HepG2 (cell line): ENCODE results near the gene CMIP. TPM values are rescaled to one million over a fixed set of nuclear protein-coding genes. Genes with fewer than 3 reads are reported as not detected.

Source experiments
- ADNP ChIP-seq: sonication (generic); formaldehyde crosslinking; IDR thresholded peaks from 2 replicates; pipeline ENCODE4 v1.4.0; 2020; ENCODE audit warnings: missing genetic modification reagents
- ARID5B ChIP-seq: IDR thresholded peaks from 2 replicates; pipeline ENCODE4 v1.4.0; 2020; ENCODE audit warnings: mild to moderate bottlenecking, missing genetic modification reagents
- CHD4 ChIP-seq: fragments of 200-600 bp; sonication (generic); IDR thresholded peaks from 2 replicates; pipeline ENCODE4 v1.7.0; 2017; ENCODE audit warnings: mild to moderate bottlenecking, low read length, borderline replicate concordance
- MAF1 ChIP-seq: sonication (generic); formaldehyde crosslinking; IDR thresholded peaks from 2 replicates; pipeline ENCODE4 v1.5.0; 2020; ENCODE audit warnings: missing genetic modification reagents, borderline replicate concordance
- MZF1 ChIP-seq: sonication (generic); formaldehyde crosslinking; IDR thresholded peaks from 2 replicates; pipeline ENCODE4 v1.8.1; 2023; ENCODE audit warnings: mild to moderate bottlenecking, missing genetic modification reagents, borderline replicate concordance
- PBX2 ChIP-seq: IDR thresholded peaks from 2 replicates; pipeline ENCODE4 v1.6.1; 2016; ENCODE audit warnings: control low read depth
- PLRG1 ChIP-seq: fragments of 450-650 bp; conservative IDR thresholded peaks from 2 replicates; pipeline ENCODE4 v1.6.1; 2016
- ZMYM3 ChIP-seq: sonication (generic); formaldehyde crosslinking; IDR thresholded peaks from 2 replicates; pipeline ENCODE4 v1.5.1; 2020; ENCODE audit warnings: mild to moderate bottlenecking, missing genetic modification reagents
- ZNF160 ChIP-seq: sonication (generic); formaldehyde crosslinking; IDR thresholded peaks from 2 replicates; pipeline ENCODE4 v1.8.0; 2022; ENCODE audit warnings: mild to moderate bottlenecking, inconsistent platforms, missing genetic modification reagents
- ZNF20 ChIP-seq: sonication (generic); formaldehyde crosslinking; IDR thresholded peaks from 2 replicates; pipeline ENCODE4 v1.4.0; 2020; ENCODE audit warnings: mild to moderate bottlenecking, moderate library complexity, missing genetic modification reagents
- ZNF354B ChIP-seq: sonication (generic); formaldehyde crosslinking; IDR thresholded peaks from 2 replicates; pipeline ENCODE4 v1.8.0; 2022; ENCODE audit warnings: mild to moderate bottlenecking, missing genetic modification reagents
- ZNF605 ChIP-seq: sonication (generic); formaldehyde crosslinking; IDR thresholded peaks from 2 replicates; pipeline ENCODE4 v1.8.0; 2022; ENCODE audit warnings: mild to moderate bottlenecking, missing genetic modification reagents
- ZNF609 ChIP-seq: sonication (generic); formaldehyde crosslinking; IDR thresholded peaks from 2 replicates; pipeline ENCODE4 v1.4.0; 2020; ENCODE audit warnings: mild to moderate bottlenecking, missing genetic modification reagents, borderline replicate concordance
- ZNF644 ChIP-seq: IDR thresholded peaks from 2 replicates; pipeline ENCODE4 v1.6.1; 2016; ENCODE audit warnings: low read depth
- ZNF790 ChIP-seq: sonication (generic); formaldehyde crosslinking; IDR thresholded peaks from 2 replicates; pipeline ENCODE4 v1.8.0; 2022; ENCODE audit warnings: missing genetic modification reagents, mild to moderate bottlenecking, borderline replicate concordance
- ZNF841 ChIP-seq: sonication (generic); formaldehyde crosslinking; IDR thresholded peaks from 2 replicates; pipeline ENCODE4 v1.8.1; 2023; ENCODE audit warnings: missing genetic modification reagents, borderline replicate concordance
- polyA plus RNA-seq, 8 experiments: library from polyadenylated mRNA; depleted of rRNA in 3 of 8; stranded (reverse) in 7 of 8; unstranded in 1 of 8; fragments of >200 nt; fragmentation: Illumina TruSeq in 4 of 8; extraction: Trizol in 4 of 8; gene quantifications; 2 replicates each; pipeline versions ENCODE4 v1.2.1 to v1.2.3, GENCODE V29; 2011 to 2016; ENCODE audit warnings: low read depth in 4 of 8, missing spikeins in 1 of 8, mixed read lengths in 1 of 8; ENCODE audit not compliant: insufficient read depth in 1 of 8
- total RNA-seq, 5 experiments: library from RNA; depleted of rRNA; stranded (reverse); fragments of >200 nt; fragmentation: Illumina TruSeq; extraction: Trizol; gene quantifications; 2 replicates each; pipeline ENCODE4 v1.2.3, GENCODE V29; 2016; ENCODE audit warnings: low read depth in 1 of 5

The CMIP gene
- total and polyA plus RNA-seq, 2 of the 13 experiments (the other 11 are each of a cell fraction or from before 2014, with no cell fraction given), result 10.9 to 18.1 TPM

- TF ChIP-seq ZNF790 (CRISPR knock-in tag) (no peak), ZNF605 (CRISPR knock-in tag) (no peak), PBX2 (CRISPR knock-in tag) (no peak), ZNF354B (CRISPR knock-in tag) (no peak), ZNF841 (CRISPR knock-in tag) (no peak), ZNF609 (CRISPR knock-in tag) (no peak), MAF1 (CRISPR knock-in tag) (no peak), ZNF160 (no peak), ADNP (CRISPR knock-in tag) (peak; percentile 43; the same call in 1 of the 2 replicates), ZNF20 (CRISPR knock-in tag) (no peak), PLRG1 (no peak), MZF1 (CRISPR knock-in tag) (no peak), ARID5B (CRISPR knock-in tag) (no peak), ZMYM3 (CRISPR knock-in tag) (peak; percentile 87), CHD4 (peak; percentile 92), ZNF644 (CRISPR knock-in tag) (no peak)
- TF ChIP-seq, all 625 proteins: peak for 9
These were observed 124.9 kb downstream of the CMIP start (continued) for GRCh38 chr16:81569361-81570034.
